Measurements from ENCODE around the gene PATJ. TPM values are rescaled to one million over a fixed set of nuclear protein-coding genes. Genes with fewer than 3 reads are reported as not detected.

Gene PATJ
- total and polyA plus RNA-seq, 2 donors (not counting 3 experiments of a cell fraction or from before 2014, with no cell fraction given): 1.1 to 3.0 TPM

DNA sequence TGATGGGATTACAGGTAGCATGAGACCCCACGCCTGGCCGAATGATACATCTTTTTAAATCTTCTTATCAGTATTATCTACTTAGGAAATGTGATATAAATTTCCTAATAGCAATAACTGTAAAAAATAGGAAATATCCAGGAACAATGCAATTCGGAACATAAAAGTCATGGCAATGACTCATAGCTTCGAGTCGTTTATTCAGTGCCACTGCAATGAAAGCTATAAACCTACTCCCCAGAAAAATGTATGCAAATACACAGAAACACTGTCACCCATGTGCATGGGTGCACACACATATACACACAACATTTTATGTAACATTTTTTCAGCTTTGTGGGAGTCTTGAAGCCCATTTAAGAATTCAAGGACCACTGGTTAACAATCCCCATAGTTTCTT lies 194.6 kb downstream of the PATJ start:
- Histone ChIP-seq H4K20me1 (replicated peaks; ENCODE audit: control insufficient read depth, extremely low read depth, insufficient read depth, low read length) (no peaks in the 10 kb centered on the region), H3K9me3 (replicated peaks; ENCODE audit: control insufficient read depth, insufficient read depth, low read length) (no peaks in the 10 kb centered on the region), H3K4me1 (ENCODE audit: control insufficient read depth, extremely low read depth, insufficient read depth, low read length) (no peaks in the 10 kb centered on the region), H3K79me2 (ENCODE audit: control insufficient read depth, insufficient read depth, low read length) (no peaks in the 10 kb centered on the region), H3K9me1 (replicated peaks; ENCODE audit: control insufficient read depth, extremely low read depth, insufficient read depth, low read length) (no peaks in the 10 kb centered on the region), H3K9ac (replicated peaks; ENCODE audit: extremely low read depth, insufficient read depth, low read length) (no peak overlapping the region), H3K27me3 (ENCODE audit: control insufficient read depth in 2 of 2, insufficient read depth in 2 of 2, low read length in 2 of 2) (no peaks in the 10 kb centered on the region), H3K4me2 (ENCODE audit: insufficient read depth, low read length) (no peak overlapping the region), H3K27ac (ENCODE audit: insufficient read depth, low read depth, low read length) (no peak overlapping the region), H3K36me3 (ENCODE audit: control insufficient read depth in 2 of 2, extremely low read depth in 1 of 2, insufficient read depth in 2 of 2, low read length in 2 of 2) (no peaks in the 10 kb centered on the region), H2AFZ (ENCODE audit: low read depth, low read length) (no peak overlapping the region), H3K4me3 (replicated peaks in 1 of 3; ENCODE audit: insufficient read depth in 1 of 3, low read depth in 1 of 3, low read length in 3 of 3) (no peak overlapping the region)
- intact Hi-C loops (cut with micrococcal nuclease): no loop called here
- ChIA-PET CTCF (interaction anchor here (1.0 to 1.2 kb wide), 3 partner anchors 8 to 1965 kb away, joined by 3 read pairs; no protein-coding TSS in a partner anchor), POLR2A (no interaction called here)
- dilution Hi-C loops (cut with MboI; ENCODE audit: extremely low pct_ligation_motif_present, low sequenced_read_pairs): no loop called here
- BruUV-seq (replicated peaks): no TSS peak
- DNase-seq (ENCODE audit: low read depth, low spot score) (peak; percentile 33), FAIRE-seq (peak; percentile 38)
- TF ChIP-seq MYC (IDR thresholded peaks at IDR 0.05; ENCODE audit: low read depth, low read length) (no peak), JUN (IDR thresholded peaks at IDR 0.05; ENCODE audit: borderline replicate concordance, insufficient read depth, insufficient read length, low read depth) (peak; percentile 47), GATA2 (IDR thresholded peaks at IDR 0.05; ENCODE audit: insufficient read depth, insufficient read length, low read depth, low read length) (no peak)

DNA sequence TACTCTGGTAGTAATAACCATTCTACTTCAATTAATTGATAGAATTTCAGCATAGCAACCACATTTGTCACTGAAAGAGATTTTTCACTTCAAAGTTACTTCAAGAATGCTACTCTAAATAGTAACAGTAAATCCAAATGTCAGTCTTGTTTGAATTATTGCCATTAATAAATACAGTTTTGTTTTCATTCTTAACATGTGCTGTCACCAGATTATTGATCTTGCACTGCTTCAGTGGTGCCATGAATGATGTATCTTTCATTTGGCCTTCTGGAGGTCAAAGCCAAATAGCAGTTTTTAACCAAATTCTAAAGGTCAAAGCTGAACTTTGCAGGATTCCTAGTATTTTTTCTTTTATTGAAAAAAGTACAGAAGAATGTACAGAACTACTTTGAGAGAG lies 199.5 kb downstream of the PATJ start:
- H3K27ac ChIP-seq (ENCODE audit: insufficient read depth, low read depth, low read length): no peak overlapping the region
- TF ChIP-seq EZH2 (IDR thresholded peaks at IDR 0.05; ENCODE audit: borderline replicate concordance, low read depth, low read length, severe bottlenecking) (no peak), MYC (IDR thresholded peaks at IDR 0.05; ENCODE audit: low read depth, low read length) (no peak), POLR2A (IDR thresholded peaks at IDR 0.05; ENCODE audit: low read depth, low read length) (no peak), GATA2 (IDR thresholded peaks at IDR 0.05; ENCODE audit: insufficient read depth, insufficient read length, low read depth, low read length) (no peak), POLR2AphosphoS5 (IDR thresholded peaks at IDR 0.05; ENCODE audit: insufficient read depth, low read depth, low read length) (no peak), FOS (IDR thresholded peaks at IDR 0.05; ENCODE audit: borderline replicate concordance, insufficient read depth, low read length) (no peak), CTCF (IDR thresholded peaks at IDR 0.05; ENCODE audit: extremely low read depth in 1 of 2, insufficient read depth in 1 of 2, low read depth in 1 of 2, low read length in 2 of 2) (no peak), JUN (IDR thresholded peaks at IDR 0.05; ENCODE audit: borderline replicate concordance, insufficient read depth, insufficient read length, low read depth) (no peak)
- TF ChIP-seq, protein P1, sequence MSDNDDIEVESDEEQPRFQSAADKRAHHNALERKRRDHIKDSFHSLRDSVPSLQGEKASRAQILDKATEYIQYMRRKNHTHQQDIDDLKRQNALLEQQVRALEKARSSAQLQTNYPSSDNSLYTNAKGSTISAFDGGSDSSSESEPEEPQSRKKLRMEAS (IDR thresholded peaks at IDR 0.05; ENCODE audit: insufficient read depth, insufficient read length): no peak
- no peak overlapping the region for H3K4me2 ChIP-seq (ENCODE audit: insufficient read depth, low read length)
- CTCF ChIA-PET: interaction anchor here (1.5 kb wide), 1 partner anchor 13 kb away, joined by 8 read pairs; no protein-coding TSS in a partner anchor
- DNase-seq (ENCODE audit: low read depth, low spot score) (no peak), FAIRE-seq (no peak)
- H3K9me3 ChIP-seq (replicated peaks; ENCODE audit: control insufficient read depth, insufficient read depth, low read length): no peaks in the 10 kb centered on the region
- no peaks in the 10 kb centered on the region for H3K79me2 ChIP-seq (ENCODE audit: control insufficient read depth, insufficient read depth, low read length)
- no peaks in the 10 kb centered on the region for H3K9me1 ChIP-seq (replicated peaks; ENCODE audit: control insufficient read depth, extremely low read depth, insufficient read depth, low read length)
- no peak overlapping the region for H3K4me3 ChIP-seq (replicated peaks in 1 of 3; ENCODE audit: insufficient read depth in 1 of 3, low read depth in 1 of 3, low read length in 3 of 3)
- BruUV-seq (replicated peaks): no TSS peak
- H3K27me3 ChIP-seq (ENCODE audit: control insufficient read depth in 2 of 2, insufficient read depth in 2 of 2, low read length in 2 of 2): no peaks in the 10 kb centered on the region
- no peaks in the 10 kb centered on the region for H3K4me1 ChIP-seq (ENCODE audit: control insufficient read depth, extremely low read depth, insufficient read depth, low read length)
- H3K36me3 ChIP-seq (ENCODE audit: control insufficient read depth in 2 of 2, extremely low read depth in 1 of 2, insufficient read depth in 2 of 2, low read length in 2 of 2): no peaks in the 10 kb centered on the region
- no peak overlapping the region for H3K9ac ChIP-seq (replicated peaks; ENCODE audit: extremely low read depth, insufficient read depth, low read length)
- no peaks in the 10 kb centered on the region for H4K20me1 ChIP-seq (replicated peaks; ENCODE audit: control insufficient read depth, extremely low read depth, insufficient read depth, low read length)
- dilution Hi-C loops (cut with MboI; ENCODE audit: extremely low pct_ligation_motif_present, low sequenced_read_pairs) (no loop called here), intact Hi-C loops (cut with micrococcal nuclease) (no loop called here)
- POLR2A ChIA-PET: no interaction called here
- no peak overlapping the region for H2AFZ ChIP-seq (ENCODE audit: low read depth, low read length)

Measured in endothelial cell of umbilical vein (primary cell).